ENCODE results near the gene JTB.

DNA sequence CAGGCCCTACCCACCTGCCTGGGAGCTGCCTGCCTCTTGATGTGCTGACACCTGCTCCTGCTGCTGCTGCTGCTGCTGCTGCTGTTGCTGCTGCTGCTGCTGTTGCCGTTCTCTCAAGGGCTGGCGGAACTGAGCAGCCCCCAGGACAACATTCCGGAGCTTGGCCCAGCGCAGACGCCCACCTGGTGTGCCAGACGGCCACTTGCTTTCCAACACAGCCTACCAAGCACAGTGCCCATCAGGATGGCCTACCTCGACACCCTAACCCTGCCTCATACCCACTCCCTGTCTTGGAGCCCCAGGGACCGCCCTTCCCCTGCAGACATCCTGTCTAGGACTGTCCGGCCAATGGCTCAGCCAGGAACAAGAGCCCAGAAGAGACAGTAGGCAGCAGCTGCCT is 42.7 kb downstream of the JTB start:
- TF ChIP-seq CTCF (IDR thresholded peaks at IDR 0.05) (no peak), SIN3A (IDR thresholded peaks at IDR 0.05; ENCODE audit: borderline replicate concordance, insufficient read depth, low read depth, low read length) (no peak), POLR2AphosphoS5 (IDR thresholded peaks at IDR 0.05; ENCODE audit: low read depth, low read length) (no peak)
